ENCODE measurements around the gene RBKS.

Gene RBKS

GRCh38 chr2:27822049-27822448 is 68.1 kb downstream of the RBKS start:
- DNase-seq (ENCODE audit: low read depth in 1 of 2, low spot score in 1 of 2), result no peak
- H3K27me3 ChIP-seq (ENCODE audit: insufficient read depth, poor library complexity, severe bottlenecking), result no peaks in the 10 kb centered on the region
- no peak overlapping the region for H3K4me3 ChIP-seq (replicated peaks; ENCODE audit: insufficient read depth, low read length)
- TF ChIP-seq SPI1 (IDR thresholded peaks at IDR 0.05; ENCODE audit: borderline replicate concordance, low read depth), result no peak
- TF ChIP-seq POLR2AphosphoS5 (IDR thresholded peaks at IDR 0.05; ENCODE audit: low read depth), result no peak
- no peak for TF ChIP-seq CTCF (IDR thresholded peaks at IDR 0.05; ENCODE audit: insufficient read depth, low read length)
- no peak for TF ChIP-seq GABPA (IDR thresholded peaks at IDR 0.05; ENCODE audit: low read depth)
- no peak for TF ChIP-seq REST (IDR thresholded peaks at IDR 0.05; ENCODE audit: insufficient replicate concordance, low read depth)
- H3K27ac ChIP-seq (replicated peaks), result no peak overlapping the region

- DNase-seq (ENCODE audit: low read depth in 1 of 2, low spot score in 1 of 2), result no peak
- no peak overlapping the region for H3K27ac ChIP-seq (replicated peaks)
- no peaks in the 10 kb centered on the region for H3K27me3 ChIP-seq (ENCODE audit: insufficient read depth, poor library complexity, severe bottlenecking)
- H3K4me3 ChIP-seq (replicated peaks; ENCODE audit: insufficient read depth, low read length), result no peak overlapping the region
- TF ChIP-seq POLR2AphosphoS5 (IDR thresholded peaks at IDR 0.05; ENCODE audit: low read depth) (no peak), SPI1 (IDR thresholded peaks at IDR 0.05; ENCODE audit: borderline replicate concordance, low read depth) (no peak), GABPA (IDR thresholded peaks at IDR 0.05; ENCODE audit: low read depth) (no peak), REST (IDR thresholded peaks at IDR 0.05; ENCODE audit: insufficient replicate concordance, low read depth) (no peak), CTCF (IDR thresholded peaks at IDR 0.05; ENCODE audit: insufficient read depth, low read length) (no peak)
These were observed 74.2 kb downstream of the RBKS start for GRCh38 chr2:27815860-27816438.

- DNase-seq (ENCODE audit: low read depth in 1 of 2, low spot score in 1 of 2), result no peak
- Histone ChIP-seq H3K27ac (replicated peaks) (no peak overlapping the region), H3K27me3 (ENCODE audit: insufficient read depth, poor library complexity, severe bottlenecking) (no peaks in the 10 kb centered on the region), H3K4me3 (replicated peaks; ENCODE audit: insufficient read depth, low read length) (no peak overlapping the region)
- TF ChIP-seq GABPA (IDR thresholded peaks at IDR 0.05; ENCODE audit: low read depth) (no peak), SPI1 (IDR thresholded peaks at IDR 0.05; ENCODE audit: borderline replicate concordance, low read depth) (no peak), REST (IDR thresholded peaks at IDR 0.05; ENCODE audit: insufficient replicate concordance, low read depth) (no peak), POLR2AphosphoS5 (IDR thresholded peaks at IDR 0.05; ENCODE audit: low read depth) (no peak), CTCF (IDR thresholded peaks at IDR 0.05; ENCODE audit: insufficient read depth, low read length) (no peak)
These were observed 75.4 kb downstream of the RBKS start for GRCh38 chr2:27814758-27815157.

Data from HL-60 (cell line).